GM12801 (cell line): ENCODE measurements around the gene DUSP8.

Experiments used
- TF ChIP-seq, protein P1 (sequence below): IDR thresholded peaks from one replicate; pipeline ENCODE4 v1.5.1; 2011; ENCODE audit warnings: control low read depth; ENCODE audit not compliant: insufficient read length; ENCODE audit errors: extremely low read depth

Gene DUSP8

DNA sequence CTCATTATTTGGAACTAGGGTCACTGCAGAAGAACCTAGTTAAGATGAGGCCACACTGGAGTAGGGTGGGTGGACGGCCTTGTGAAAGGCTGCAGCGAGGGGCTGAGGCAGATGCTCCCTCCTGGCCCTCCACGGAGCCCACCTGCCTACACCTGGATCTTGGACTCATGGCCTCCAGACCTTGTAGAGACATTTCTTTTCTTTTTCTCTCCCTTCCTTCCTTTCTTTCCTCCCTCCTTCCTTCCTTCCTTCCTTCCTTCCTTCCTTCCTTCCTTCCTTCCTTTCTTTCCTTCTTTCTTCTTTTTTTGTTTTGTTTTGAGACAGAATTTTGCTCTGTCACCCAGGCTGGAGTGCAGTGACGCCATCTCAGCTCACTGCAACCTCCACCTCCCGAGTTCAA lies 26.6 kb downstream of the DUSP8 start:
- TF ChIP-seq, protein P1, sequence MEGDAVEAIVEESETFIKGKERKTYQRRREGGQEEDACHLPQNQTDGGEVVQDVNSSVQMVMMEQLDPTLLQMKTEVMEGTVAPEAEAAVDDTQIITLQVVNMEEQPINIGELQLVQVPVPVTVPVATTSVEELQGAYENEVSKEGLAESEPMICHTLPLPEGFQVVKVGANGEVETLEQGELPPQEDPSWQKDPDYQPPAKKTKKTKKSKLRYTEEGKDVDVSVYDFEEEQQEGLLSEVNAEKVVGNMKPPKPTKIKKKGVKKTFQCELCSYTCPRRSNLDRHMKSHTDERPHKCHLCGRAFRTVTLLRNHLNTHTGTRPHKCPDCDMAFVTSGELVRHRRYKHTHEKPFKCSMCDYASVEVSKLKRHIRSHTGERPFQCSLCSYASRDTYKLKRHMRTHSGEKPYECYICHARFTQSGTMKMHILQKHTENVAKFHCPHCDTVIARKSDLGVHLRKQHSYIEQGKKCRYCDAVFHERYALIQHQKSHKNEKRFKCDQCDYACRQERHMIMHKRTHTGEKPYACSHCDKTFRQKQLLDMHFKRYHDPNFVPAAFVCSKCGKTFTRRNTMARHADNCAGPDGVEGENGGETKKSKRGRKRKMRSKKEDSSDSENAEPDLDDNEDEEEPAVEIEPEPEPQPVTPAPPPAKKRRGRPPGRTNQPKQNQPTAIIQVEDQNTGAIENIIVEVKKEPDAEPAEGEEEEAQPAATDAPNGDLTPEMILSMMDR: no peak

DNA sequence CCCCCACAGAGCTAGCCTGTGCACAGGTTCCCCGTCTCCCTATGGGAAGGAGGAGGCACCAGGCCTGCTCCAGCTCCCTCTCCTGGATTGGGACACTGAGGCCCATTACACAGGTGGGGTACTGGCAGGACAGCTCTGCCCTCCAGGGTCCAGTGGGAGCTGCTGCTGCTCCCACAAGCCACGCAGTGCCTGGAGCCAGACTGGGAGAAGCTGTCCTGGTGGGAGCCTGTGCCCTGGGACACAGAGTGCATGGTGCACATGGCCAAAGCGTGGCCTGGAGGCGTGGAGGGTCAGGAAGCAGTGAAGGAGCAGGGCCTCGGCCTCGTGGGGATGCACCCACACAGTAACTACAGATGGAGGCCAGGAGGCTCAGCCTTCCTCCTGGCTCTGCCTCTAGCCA lies 27.5 kb downstream of the DUSP8 start:
- TF ChIP-seq, protein P1: no peak

DNA sequence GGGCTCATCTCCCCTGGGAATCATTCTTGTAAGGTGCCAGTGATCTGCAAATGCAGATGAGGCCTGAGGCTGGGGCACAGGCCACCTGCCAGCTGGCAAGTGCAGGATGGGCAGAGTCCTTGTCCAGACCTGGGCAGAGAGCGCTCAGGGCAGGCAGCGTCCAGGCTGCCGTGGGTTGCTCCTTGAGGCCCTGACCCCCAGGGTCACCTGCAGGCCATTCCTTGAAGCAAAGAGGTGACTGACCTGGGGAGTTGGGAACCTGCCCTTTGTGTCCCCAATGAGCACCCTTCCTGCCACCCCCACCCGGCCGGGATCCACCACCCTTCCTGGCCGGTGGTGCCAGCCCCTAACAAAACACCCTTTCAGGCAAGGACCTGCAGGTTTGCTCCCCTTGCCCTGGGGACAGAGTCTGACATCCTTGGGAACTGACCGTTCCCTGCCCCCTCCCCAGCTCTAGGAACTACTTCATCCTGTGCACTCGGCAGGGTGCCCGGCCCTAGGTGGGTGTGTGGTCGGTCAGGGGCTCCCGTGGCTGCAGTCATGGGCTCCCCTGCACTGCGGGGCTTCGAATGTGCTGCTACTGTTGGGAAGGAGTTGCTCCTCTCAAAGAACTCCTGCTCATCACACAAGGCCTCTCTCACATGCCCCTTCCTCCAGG lies 28.3 kb downstream of the DUSP8 start:
- TF ChIP-seq, protein P1: no peak

DNA sequence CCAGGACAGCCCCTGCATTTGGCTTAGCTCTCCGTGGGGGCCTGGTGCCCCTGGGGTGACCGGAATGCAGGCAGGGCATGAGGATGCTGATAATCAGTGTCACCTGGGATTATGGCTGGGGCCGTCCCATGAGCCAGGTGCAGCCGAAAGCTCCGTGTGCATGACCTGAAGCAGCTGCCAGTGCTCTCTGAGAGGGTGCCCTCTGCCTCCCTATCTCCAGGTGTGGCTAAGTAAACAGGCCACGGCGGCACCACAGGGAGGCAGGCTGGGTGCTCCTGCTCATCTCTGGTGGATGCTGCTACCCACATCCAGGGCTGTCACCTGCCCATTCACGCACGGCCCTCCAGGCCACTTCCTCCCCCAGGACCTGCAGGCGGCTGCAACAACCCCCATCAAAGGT lies 29.8 kb downstream of the DUSP8 start:
- TF ChIP-seq, protein P1: no peak

DNA sequence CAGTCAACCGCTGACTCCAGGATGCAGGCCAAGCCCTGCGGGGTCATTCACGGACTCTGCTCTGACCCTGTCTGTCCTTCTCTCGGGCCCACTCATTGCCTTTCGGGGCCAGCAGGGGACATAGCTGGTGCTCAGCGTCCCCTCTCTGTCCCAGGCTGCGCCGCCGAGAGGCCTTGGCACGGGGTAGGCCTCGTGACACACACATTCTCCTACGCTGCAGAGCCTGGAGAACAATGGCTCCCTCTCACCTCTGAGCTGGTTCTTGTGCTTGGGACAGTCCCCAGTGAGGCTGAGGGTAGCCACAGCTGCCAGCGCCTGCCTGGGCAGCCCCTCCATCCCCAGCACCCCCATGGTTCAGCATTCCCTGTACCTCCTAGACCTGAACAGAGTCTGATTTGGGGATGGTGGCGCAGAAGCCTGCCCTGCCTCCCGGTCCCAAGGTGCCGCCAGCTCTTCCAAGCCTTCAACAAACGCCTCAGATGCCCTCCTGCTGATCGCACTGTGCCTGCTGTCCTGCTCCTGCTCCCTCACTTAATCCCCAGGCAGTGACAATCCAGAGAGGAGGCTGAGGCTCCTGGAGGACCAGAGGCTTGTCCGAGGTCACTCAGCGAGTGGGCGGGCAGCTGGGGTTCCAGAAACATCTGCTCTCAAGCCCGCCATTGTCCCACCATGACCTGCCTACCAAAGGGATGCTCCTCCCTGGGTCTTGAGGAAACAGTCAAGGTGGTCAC lies 30.4 kb downstream of the DUSP8 start:
- TF ChIP-seq, protein P1: no peak

DNA sequence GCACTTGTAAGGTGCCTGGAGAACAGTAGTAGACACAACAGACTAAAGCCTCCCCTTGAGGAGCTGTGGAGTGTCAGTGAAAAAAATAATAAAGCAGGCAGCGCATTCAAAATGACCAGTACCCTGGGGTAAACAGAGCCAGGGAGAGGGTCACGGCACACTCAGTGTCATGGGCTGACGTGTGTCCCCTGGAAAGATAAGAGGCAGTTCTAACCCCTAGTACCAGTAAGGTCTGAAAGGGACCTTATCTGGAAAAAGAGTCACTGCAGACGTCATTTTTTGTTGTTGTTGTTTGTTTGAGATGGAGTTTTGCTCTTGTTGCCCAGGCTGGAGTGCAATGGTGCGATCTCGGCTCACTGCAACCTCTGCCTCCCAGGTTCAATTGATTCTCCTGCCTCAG lies 32.0 kb downstream of the DUSP8 start:
- TF ChIP-seq, protein P1: no peak

DNA sequence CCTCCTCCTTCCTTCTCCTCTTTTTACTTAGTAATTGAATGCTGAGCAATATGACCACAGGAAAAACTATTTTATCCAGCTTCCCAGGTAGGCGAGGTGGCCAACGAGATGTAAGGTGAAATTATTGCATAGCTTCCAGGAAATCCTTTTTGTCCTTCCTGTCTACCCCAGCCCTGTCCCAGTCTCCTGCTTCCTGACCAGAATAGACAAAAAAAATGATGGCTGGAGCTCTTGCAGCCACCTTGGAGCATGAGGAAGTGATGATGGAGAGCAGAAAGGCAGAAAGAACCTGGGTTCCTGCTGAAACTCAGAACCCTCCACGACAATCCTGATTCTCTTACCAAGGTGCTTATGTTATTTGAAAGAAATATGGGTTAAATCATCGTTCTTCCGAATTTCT lies 33.9 kb downstream of the DUSP8 start:
- TF ChIP-seq, protein P1: no peak
